GM06990 (cell line): ENCODE data around the gene MLLT6.

ENCODE experiments used
- DNase-seq: peaks from one replicate; pipeline ENCODE4 v3.0.0-alpha.2; 2011; ENCODE audit not compliant: insufficient read length; ENCODE audit errors: extremely low read depth
- H3K27me3 ChIP-seq: replicated peaks from 2 replicates; pipeline ENCODE4 v1.6.0; 2011; ENCODE audit warnings: low read length; ENCODE audit not compliant: control insufficient read depth, insufficient read depth
- H3K36me3 ChIP-seq: 2 replicates; pipeline ENCODE4 v1.5.1; 2011; ENCODE audit warnings: low read length; ENCODE audit not compliant: control insufficient read depth, insufficient read depth
- H3K4me3 ChIP-seq: replicated peaks from 2 replicates; pipeline ENCODE4 v1.5.1; 2011; ENCODE audit warnings: low read depth, mild to moderate bottlenecking, control low read depth, low read length
- CTCF ChIP-seq: IDR thresholded peaks from 2 replicates; pipeline ENCODE4 v1.5.1; 2011; ENCODE audit warnings: low read length, control low read depth, mild to moderate bottlenecking, inconsistent platforms; ENCODE audit not compliant: insufficient read depth, poor library complexity, severe bottlenecking

MLLT6 gene

GRCh38 chr17:38669520-38669919, 35.6 kb upstream of the MLLT6 start:
- Histone ChIP-seq H3K27me3 (no peaks in the 10 kb centered on the region; the same call in none of the 2 replicates), H3K36me3 (no peaks in the 10 kb centered on the region), H3K4me3 (no peak overlapping the region)
- TF ChIP-seq CTCF: no peak
- DNase-seq: no peak

GRCh38 chr17:38671939-38672720, 32.9 kb upstream of the MLLT6 start:
- no peaks in the 10 kb centered on the region; the same call in none of the 2 replicates for H3K27me3 ChIP-seq

GRCh38 chr17:38672788-38673706, 32.0 kb upstream of the MLLT6 start:
- H3K27me3 ChIP-seq: no peaks in the 10 kb centered on the region; the same call in none of the 2 replicates
- no peak for TF ChIP-seq CTCF
- H3K36me3 ChIP-seq: no peaks in the 10 kb centered on the region
- DNase-seq: no peak
- peak overlapping the region; percentile 29; the same call in 1 of the 2 replicates for H3K4me3 ChIP-seq

More at GRCh38 chr17:38671939-38672720, 32.9 kb upstream of the MLLT6 start:
- no peak for DNase-seq
- Histone ChIP-seq H3K36me3 (no peaks in the 10 kb centered on the region), H3K4me3 (no peak overlapping the region)
- TF ChIP-seq CTCF: no peak

GRCh38 chr17:38673707-38674013, 31.4 kb upstream of the MLLT6 start:
- no peak for TF ChIP-seq CTCF
- Histone ChIP-seq H3K36me3 (no peaks in the 10 kb centered on the region), H3K4me3 (peak overlapping the region; percentile 71), H3K27me3 (no peaks in the 10 kb centered on the region; the same call in none of the 2 replicates)
- DNase-seq: no peak

- Histone ChIP-seq H3K36me3 (no peaks in the 10 kb centered on the region), H3K27me3 (no peaks in the 10 kb centered on the region; the same call in none of the 2 replicates), H3K4me3 (peak overlapping the region; percentile 71)
- peak; percentile 10 for TF ChIP-seq CTCF
- DNase-seq: peak; percentile 48
Observed at GRCh38 chr17:38674014-38674748, 30.9 kb upstream of the MLLT6 start.
